ENCODE data around the gene GDA.

The GDA gene

DNA sequence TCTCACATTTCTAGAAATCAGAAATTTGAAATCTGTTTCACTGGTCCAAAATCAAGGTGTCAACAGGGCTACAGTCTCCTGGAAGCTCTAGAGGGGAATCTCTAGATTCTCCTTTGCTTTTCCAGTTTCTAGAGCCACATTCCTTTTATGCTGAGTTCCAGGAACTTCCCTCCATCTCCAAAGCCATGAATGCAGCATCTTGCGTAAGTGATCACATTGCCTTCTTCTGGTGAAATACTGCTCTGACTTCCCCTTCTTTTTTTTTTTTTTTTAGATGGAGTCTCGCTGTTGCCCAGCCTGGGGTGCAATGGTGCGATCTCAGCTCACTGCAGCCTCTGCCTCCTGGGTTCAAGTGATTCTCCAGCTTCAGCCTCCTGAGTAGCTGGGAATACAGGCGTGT lies 23.8 kb downstream of the GDA start:
- TF ChIP-seq, protein P1, sequence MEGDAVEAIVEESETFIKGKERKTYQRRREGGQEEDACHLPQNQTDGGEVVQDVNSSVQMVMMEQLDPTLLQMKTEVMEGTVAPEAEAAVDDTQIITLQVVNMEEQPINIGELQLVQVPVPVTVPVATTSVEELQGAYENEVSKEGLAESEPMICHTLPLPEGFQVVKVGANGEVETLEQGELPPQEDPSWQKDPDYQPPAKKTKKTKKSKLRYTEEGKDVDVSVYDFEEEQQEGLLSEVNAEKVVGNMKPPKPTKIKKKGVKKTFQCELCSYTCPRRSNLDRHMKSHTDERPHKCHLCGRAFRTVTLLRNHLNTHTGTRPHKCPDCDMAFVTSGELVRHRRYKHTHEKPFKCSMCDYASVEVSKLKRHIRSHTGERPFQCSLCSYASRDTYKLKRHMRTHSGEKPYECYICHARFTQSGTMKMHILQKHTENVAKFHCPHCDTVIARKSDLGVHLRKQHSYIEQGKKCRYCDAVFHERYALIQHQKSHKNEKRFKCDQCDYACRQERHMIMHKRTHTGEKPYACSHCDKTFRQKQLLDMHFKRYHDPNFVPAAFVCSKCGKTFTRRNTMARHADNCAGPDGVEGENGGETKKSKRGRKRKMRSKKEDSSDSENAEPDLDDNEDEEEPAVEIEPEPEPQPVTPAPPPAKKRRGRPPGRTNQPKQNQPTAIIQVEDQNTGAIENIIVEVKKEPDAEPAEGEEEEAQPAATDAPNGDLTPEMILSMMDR (IDR thresholded peaks at IDR 0.05; ENCODE audit: insufficient read depth, low read depth, low read length, missing control alignments) = no peak
- no peak overlapping the region for H3K4me3 ChIP-seq (ENCODE audit: low read length)
- peak; percentile 39 for DNase-seq (ENCODE audit: low read depth)

GRCh38 chr9:72185561-72185960 lies 36.3 kb downstream of the GDA start:
- TF ChIP-seq, protein P1 (IDR thresholded peaks at IDR 0.05; ENCODE audit: insufficient read depth, low read depth, low read length, missing control alignments) = peak; percentile 14
- no peak overlapping the region for H3K4me3 ChIP-seq (ENCODE audit: low read length)
- peak; percentile 36 for DNase-seq (ENCODE audit: low read depth)

- H3K4me3 ChIP-seq (ENCODE audit: low read length) = no peak overlapping the region
- TF ChIP-seq, protein P1 (IDR thresholded peaks at IDR 0.05; ENCODE audit: insufficient read depth, low read depth, low read length, missing control alignments) = no peak
- DNase-seq (ENCODE audit: low read depth) = no peak
Observed at GRCh38 chr9:72187121-72187695, 38.0 kb downstream of the GDA start.

DNA sequence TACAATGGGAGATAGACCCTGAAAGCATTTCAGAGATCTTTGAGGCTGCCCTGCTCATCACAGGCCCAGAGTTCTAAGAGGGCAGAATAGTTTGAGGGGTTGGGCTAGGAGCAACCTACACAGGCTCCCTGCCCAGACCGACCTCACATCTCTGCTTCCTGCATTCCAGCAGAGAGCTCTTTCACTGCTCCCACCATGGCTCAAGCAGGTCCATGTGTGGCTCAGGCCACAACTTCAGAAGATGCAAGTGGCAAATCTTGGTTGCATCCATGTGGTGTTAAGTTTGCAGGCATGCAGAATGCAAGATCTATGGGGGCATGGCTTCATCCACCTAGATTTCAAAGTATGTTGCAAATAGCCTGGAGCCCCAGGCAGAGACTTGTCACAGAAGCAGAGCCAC lies 39.0 kb downstream of the GDA start:
- H3K4me3 ChIP-seq (ENCODE audit: low read length) = no peak overlapping the region
- TF ChIP-seq, protein P1 (IDR thresholded peaks at IDR 0.05; ENCODE audit: insufficient read depth, low read depth, low read length, missing control alignments) = no peak

GRCh38 chr9:72193478-72193881 lies 44.2 kb downstream of the GDA start:
- peak; percentile 34 for DNase-seq (ENCODE audit: low read depth)
- no peak overlapping the region for H3K4me3 ChIP-seq (ENCODE audit: low read length)
- TF ChIP-seq, protein P1 (IDR thresholded peaks at IDR 0.05; ENCODE audit: insufficient read depth, low read depth, low read length, missing control alignments) = no peak

More for the DNA sequence above, 39.0 kb downstream of the GDA start:
- no peak for DNase-seq (ENCODE audit: low read depth)

DNA sequence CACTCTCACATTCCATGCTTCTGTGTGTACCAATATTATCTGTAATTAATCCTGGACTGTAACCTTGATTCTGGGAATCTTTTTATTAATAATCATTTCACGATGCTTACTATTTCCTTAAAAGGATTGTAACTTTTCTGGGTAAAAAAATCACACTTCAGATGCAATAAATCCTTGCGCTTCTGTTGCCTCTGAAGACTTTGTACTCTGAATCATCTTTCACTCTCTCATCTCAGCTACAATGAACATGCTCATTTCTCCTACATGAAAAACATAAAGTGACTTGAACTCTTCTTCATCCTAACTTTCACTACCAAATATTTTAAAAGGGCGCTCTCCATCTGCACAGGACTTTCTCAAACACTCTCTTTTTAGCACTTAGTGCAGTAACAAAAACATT lies 50.0 kb downstream of the GDA start:
- no peak overlapping the region for H3K4me3 ChIP-seq (ENCODE audit: low read length)
- TF ChIP-seq, protein P1 (IDR thresholded peaks at IDR 0.05; ENCODE audit: insufficient read depth, low read depth, low read length, missing control alignments) = no peak
- DNase-seq (ENCODE audit: low read depth) = no peak

- TF ChIP-seq, protein P1 (IDR thresholded peaks at IDR 0.05; ENCODE audit: insufficient read depth, low read depth, low read length, missing control alignments) = no peak
- no peak for DNase-seq (ENCODE audit: low read depth)
Observed at GRCh38 chr9:72200452-72200851, 51.2 kb downstream of the GDA start.

More at GRCh38 chr9:72200452-72200851, 51.2 kb downstream of the GDA start:
- no peak overlapping the region for H3K4me3 ChIP-seq (ENCODE audit: low read length)
